ENCODE results near the gene STARD4. TPM values are rescaled to one million over a fixed set of nuclear protein-coding genes. Genes with fewer than 3 reads are reported as not detected.

STARD4 gene
- total RNA-seq, 2 experiments from 2014 or later: 54.2 to 55.3 TPM

Other genes starting within 250 kb of the STARD4 start
- gene NREP, start 244.7 kb upstream of the STARD4 start, total RNA-seq: 10 to 100 TPM; 19.3 to 19.7 TPM